Astrocyte (in vitro differentiated cells and primary cell): ENCODE data around the gene POMT2. TPM values are rescaled to one million over a fixed set of nuclear protein-coding genes. Genes with fewer than 3 reads are reported as not detected.

ENCODE experiments used
- DNase-seq: peaks from one replicate; pipeline ENCODE4 v3.0.0-alpha.2; 2010; ENCODE audit warnings: low read depth
- FAIRE-seq: peaks from 2 replicates; lab custom pipeline; 2011; peaks lifted over from hg19 to GRCh38; lab: Jason Lieb, UNC
- H2AFZ ChIP-seq: 2 replicates; pipeline ENCODE4 v1.6.0; 2012; ENCODE audit warnings: low read depth, low read length, inconsistent platforms
- H3K27ac ChIP-seq: 2 replicates; pipeline ENCODE4 v1.5.1; 2011; ENCODE audit warnings: low read depth, low read length, inconsistent platforms
- H3K27me3 ChIP-seq: 2 replicates; pipeline ENCODE4 v1.6.0; 2011; ENCODE audit warnings: low read length, inconsistent platforms; ENCODE audit not compliant: insufficient read depth
- H3K36me3 ChIP-seq: 2 replicates; pipeline ENCODE4 v1.5.1; 2011; ENCODE audit warnings: low read length, inconsistent platforms; ENCODE audit not compliant: insufficient read depth
- H3K4me1 ChIP-seq: 2 replicates; pipeline ENCODE4 v1.5.1; 2011; ENCODE audit warnings: low read length, inconsistent platforms; ENCODE audit not compliant: insufficient read depth
- H3K4me2 ChIP-seq: 2 replicates; pipeline ENCODE4 v1.6.0; 2012; ENCODE audit warnings: low read length, inconsistent platforms
- H3K4me3 ChIP-seq: 2 replicates; pipeline ENCODE4 v1.5.1; 2011; ENCODE audit warnings: low read depth, mild to moderate bottlenecking, low read length, inconsistent platforms; ENCODE audit not compliant: insufficient read depth
- H3K79me2 ChIP-seq: 2 replicates; pipeline ENCODE4 v1.6.0; 2012; ENCODE audit warnings: mild to moderate bottlenecking, low read length, inconsistent platforms; ENCODE audit not compliant: insufficient read depth
- H3K9ac ChIP-seq: 2 replicates; pipeline ENCODE4 v1.6.0; 2012; ENCODE audit warnings: mild to moderate bottlenecking, low read length, inconsistent platforms
- H3K9me3 ChIP-seq: 2 replicates; pipeline ENCODE4 v1.5.1; 2012; ENCODE audit warnings: low read depth, mild to moderate bottlenecking, low read length, inconsistent platforms; ENCODE audit not compliant: insufficient read depth
- H4K20me1 ChIP-seq: 2 replicates; pipeline ENCODE4 v1.6.0; 2012; ENCODE audit warnings: low read length, inconsistent platforms; ENCODE audit not compliant: insufficient read depth
- H3K27ac Mint-ChIP-seq: one replicate; pipeline ENCODE4 v1.8.0; 2021; ENCODE audit warnings: mild to moderate bottlenecking, mixed read lengths; ENCODE audit not compliant: unreplicated experiment
- H3K27me3 Mint-ChIP-seq: one replicate; pipeline ENCODE4 v1.8.0; 2021; ENCODE audit warnings: low read depth, mixed read lengths; ENCODE audit not compliant: unreplicated experiment
- H3K36me3 Mint-ChIP-seq: one replicate; pipeline ENCODE4 v1.8.0; 2021; ENCODE audit warnings: low read depth, mixed read lengths; ENCODE audit not compliant: unreplicated experiment
- H3K4me1 Mint-ChIP-seq: one replicate; pipeline ENCODE4 v1.8.0; 2021; ENCODE audit warnings: low read depth, mixed read lengths; ENCODE audit not compliant: unreplicated experiment
- H3K4me3 Mint-ChIP-seq: one replicate; pipeline ENCODE4 v1.8.0; 2021; ENCODE audit warnings: mild to moderate bottlenecking, moderate library complexity, mixed read lengths; ENCODE audit not compliant: unreplicated experiment
- H3K9me3 Mint-ChIP-seq: one replicate; pipeline ENCODE4 v1.8.0; 2021; ENCODE audit warnings: mild to moderate bottlenecking, mixed read lengths; ENCODE audit not compliant: unreplicated experiment
- CTCF ChIP-seq: IDR thresholded peaks from 2 replicates; pipeline ENCODE4 v1.5.1; 2011; ENCODE audit warnings: low read depth, mild to moderate bottlenecking, inconsistent platforms, low read length, moderate library complexity; ENCODE audit not compliant: insufficient read depth
- EZH2 ChIP-seq: IDR thresholded peaks from 2 replicates; pipeline ENCODE4 v1.6.1; 2012; ENCODE audit warnings: mild to moderate bottlenecking, low read length, inconsistent platforms; ENCODE audit not compliant: insufficient read depth
- total RNA-seq: library from RNA; stranded (reverse); gene quantifications from 2 replicates; pipeline ENCODE4 v1.2.1, GENCODE V29; 2021

Gene POMT2
- total RNA-seq, 1 donor from 2014 or later = 53.4 TPM

- Histone ChIP-seq H3K4me3 (no peak overlapping the region), H3K79me2 (no peaks in the 10 kb centered on the region), H3K36me3 (no peaks in the 10 kb centered on the region), H4K20me1 (no peaks in the 10 kb centered on the region), H3K27me3 (peaks cover 8% of the 10 kb centered on the region), H3K4me1 (no peaks in the 10 kb centered on the region), H3K4me2 (no peak overlapping the region), H3K27ac (no peak overlapping the region), H2AFZ (no peak overlapping the region), H3K9me3 (no peaks in the 10 kb centered on the region), H3K9ac (no peak overlapping the region)
- FAIRE-seq = no peak
- no peak for DNase-seq
- Mint-ChIP-seq H3K36me3 (peaks cover 3% of the 10 kb centered on the region), H3K27ac (no peak overlapping the region), H3K4me1 (peaks cover 2% of the 10 kb centered on the region), H3K4me3 (no peak overlapping the region), H3K27me3 (peaks cover 51% of the 10 kb centered on the region), H3K9me3 (no peaks in the 10 kb centered on the region)
- no peak for TF ChIP-seq CTCF
- TF ChIP-seq EZH2 = no peak
These were observed 60.1 kb downstream of the POMT2 start for GRCh38 chr14:77260631-77261030.

GRCh38 chr14:77260199-77260598, 60.5 kb downstream of the POMT2 start:
- Histone ChIP-seq H3K36me3 (no peaks in the 10 kb centered on the region), H2AFZ (no peak overlapping the region), H3K9me3 (no peaks in the 10 kb centered on the region), H3K27me3 (peaks cover 8% of the 10 kb centered on the region), H3K27ac (no peak overlapping the region), H3K4me3 (no peak overlapping the region), H3K79me2 (no peaks in the 10 kb centered on the region), H3K4me1 (no peaks in the 10 kb centered on the region), H3K9ac (no peak overlapping the region), H4K20me1 (no peaks in the 10 kb centered on the region), H3K4me2 (no peak overlapping the region)
- DNase-seq (no peak), FAIRE-seq (no peak)
- Mint-ChIP-seq H3K36me3 (peaks cover 4% of the 10 kb centered on the region), H3K27me3 (peaks cover 47% of the 10 kb centered on the region), H3K9me3 (no peaks in the 10 kb centered on the region), H3K4me3 (no peak overlapping the region), H3K4me1 (peaks cover 2% of the 10 kb centered on the region), H3K27ac (no peak overlapping the region)
- TF ChIP-seq EZH2 = no peak
- no peak for TF ChIP-seq CTCF

GRCh38 chr14:77259025-77259715, 61.5 kb downstream of the POMT2 start:
- no peak overlapping the region for H3K4me2 ChIP-seq
- TF ChIP-seq EZH2 = no peak
- TF ChIP-seq CTCF = no peak
- H3K36me3 Mint-ChIP-seq = peaks cover 4% of the 10 kb centered on the region
- H3K4me3 Mint-ChIP-seq = no peak overlapping the region
- no peak overlapping the region for H2AFZ ChIP-seq
- H3K9ac ChIP-seq = no peak overlapping the region
- FAIRE-seq = no peak
- no peaks in the 10 kb centered on the region for H3K9me3 ChIP-seq
- no peaks in the 10 kb centered on the region for H3K36me3 ChIP-seq
- H3K27me3 ChIP-seq = peaks cover 10% of the 10 kb centered on the region
- no peaks in the 10 kb centered on the region for H4K20me1 ChIP-seq
- no peak overlapping the region for H3K4me3 ChIP-seq
- no peaks in the 10 kb centered on the region for H3K79me2 ChIP-seq
- DNase-seq = no peak
- peaks cover 45% of the 10 kb centered on the region for H3K27me3 Mint-ChIP-seq
- H3K27ac ChIP-seq = no peak overlapping the region
- no peak overlapping the region for H3K27ac Mint-ChIP-seq
- no peaks in the 10 kb centered on the region for H3K4me1 ChIP-seq
- peaks cover 2% of the 10 kb centered on the region for H3K4me1 Mint-ChIP-seq
- H3K9me3 Mint-ChIP-seq = no peaks in the 10 kb centered on the region
